Measurements from ENCODE around the gene VAV3. TPM values are rescaled to one million over a fixed set of nuclear protein-coding genes. Genes with fewer than 3 reads are reported as not detected.

VAV3 gene
- total and polyA plus RNA-seq, 10 of the 15 experiments (the other 5 are each of a cell fraction or from before 2014, with no cell fraction given), result 0.84 to 5.5 (median 3.4) TPM

DNA sequence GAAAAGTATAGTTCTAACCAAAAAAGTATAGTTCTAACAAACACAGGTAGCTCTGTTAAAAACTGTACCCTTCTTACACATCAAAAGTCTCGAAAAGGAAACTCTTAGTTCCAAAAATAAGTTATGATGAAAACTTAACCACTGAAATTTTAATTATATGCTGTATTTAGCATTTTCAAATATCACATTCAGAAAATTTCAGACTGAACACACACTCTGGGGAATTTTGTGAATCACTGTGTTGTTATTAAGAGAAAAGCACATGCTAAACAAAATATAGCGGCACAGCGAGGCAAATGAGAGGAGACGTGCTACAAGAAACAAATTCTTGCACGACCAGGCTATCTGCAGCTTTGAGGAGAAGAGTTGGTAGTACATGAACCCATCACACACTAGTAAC is 30.4 kb downstream of the VAV3 start (continued):
- TF ChIP-seq, protein P1, sequence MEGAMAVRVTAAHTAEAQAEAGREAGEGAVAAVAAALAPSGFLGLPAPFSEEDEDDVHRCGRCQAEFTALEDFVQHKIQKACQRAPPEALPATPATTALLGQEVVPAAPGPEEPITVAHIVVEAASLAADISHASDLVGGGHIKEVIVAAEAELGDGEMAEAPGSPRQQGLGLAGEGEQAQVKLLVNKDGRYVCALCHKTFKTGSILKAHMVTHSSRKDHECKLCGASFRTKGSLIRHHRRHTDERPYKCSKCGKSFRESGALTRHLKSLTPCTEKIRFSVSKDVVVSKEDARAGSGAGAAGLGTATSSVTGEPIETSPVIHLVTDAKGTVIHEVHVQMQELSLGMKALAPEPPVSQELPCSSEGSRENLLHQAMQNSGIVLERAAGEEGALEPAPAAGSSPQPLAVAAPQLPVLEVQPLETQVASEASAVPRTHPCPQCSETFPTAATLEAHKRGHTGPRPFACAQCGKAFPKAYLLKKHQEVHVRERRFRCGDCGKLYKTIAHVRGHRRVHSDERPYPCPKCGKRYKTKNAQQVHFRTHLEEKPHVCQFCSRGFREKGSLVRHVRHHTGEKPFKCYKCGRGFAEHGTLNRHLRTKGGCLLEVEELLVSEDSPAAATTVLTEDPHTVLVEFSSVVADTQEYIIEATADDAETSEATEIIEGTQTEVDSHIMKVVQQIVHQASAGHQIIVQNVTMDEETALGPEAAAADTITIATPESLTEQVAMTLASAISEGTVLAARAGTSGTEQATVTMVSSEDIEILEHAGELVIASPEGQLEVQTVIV (IDR thresholded peaks at IDR 0.05; ENCODE audit: borderline replicate concordance, partially characterized antibody), result no peak
- TF ChIP-seq CBFB (IDR thresholded peaks at IDR 0.05; ENCODE audit: low read depth), result peak; percentile 53; the same call in 1 of the 2 replicates
- no peak for TF ChIP-seq RB1 (IDR thresholded peaks at IDR 0.05; ENCODE audit: borderline replicate concordance)
- no peak for TF ChIP-seq SUZ12 (IDR thresholded peaks at IDR 0.05; ENCODE audit: unreplicated experiment)
- TF ChIP-seq ZNF217 (IDR thresholded peaks at IDR 0.05), result peak; percentile 89; the same call in 1 of the 2 replicates
- TF ChIP-seq ZNF384 (IDR thresholded peaks at IDR 0.05; ENCODE audit: borderline replicate concordance, low read depth, low read length), result no peak
- TF ChIP-seq, protein P2, sequence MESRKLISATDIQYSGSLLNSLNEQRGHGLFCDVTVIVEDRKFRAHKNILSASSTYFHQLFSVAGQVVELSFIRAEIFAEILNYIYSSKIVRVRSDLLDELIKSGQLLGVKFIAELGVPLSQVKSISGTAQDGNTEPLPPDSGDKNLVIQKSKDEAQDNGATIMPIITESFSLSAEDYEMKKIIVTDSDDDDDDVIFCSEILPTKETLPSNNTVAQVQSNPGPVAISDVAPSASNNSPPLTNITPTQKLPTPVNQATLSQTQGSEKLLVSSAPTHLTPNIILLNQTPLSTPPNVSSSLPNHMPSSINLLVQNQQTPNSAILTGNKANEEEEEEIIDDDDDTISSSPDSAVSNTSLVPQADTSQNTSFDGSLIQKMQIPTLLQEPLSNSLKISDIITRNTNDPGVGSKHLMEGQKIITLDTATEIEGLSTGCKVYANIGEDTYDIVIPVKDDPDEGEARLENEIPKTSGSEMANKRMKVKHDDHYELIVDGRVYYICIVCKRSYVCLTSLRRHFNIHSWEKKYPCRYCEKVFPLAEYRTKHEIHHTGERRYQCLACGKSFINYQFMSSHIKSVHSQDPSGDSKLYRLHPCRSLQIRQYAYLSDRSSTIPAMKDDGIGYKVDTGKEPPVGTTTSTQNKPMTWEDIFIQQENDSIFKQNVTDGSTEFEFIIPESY (IDR thresholded peaks at IDR 0.05), result no peak
- TF ChIP-seq SIN3A (IDR thresholded peaks at IDR 0.05; ENCODE audit: low read depth, low read length), result no peak
- TF ChIP-seq TBL1XR1 (IDR thresholded peaks at IDR 0.05; ENCODE audit: low read depth, low read length), result peak; percentile 99
- 0 out of 2 replicates have a peak, but pooled peaks have one; percentile 48 for TF ChIP-seq CBX5 (IDR thresholded peaks at IDR 0.05; ENCODE audit: low read depth)
- TF ChIP-seq ZNF24 (IDR thresholded peaks at IDR 0.05), result 0 out of 2 replicates have a peak, but pooled peaks have one; percentile 73
- TF ChIP-seq, protein P3, sequence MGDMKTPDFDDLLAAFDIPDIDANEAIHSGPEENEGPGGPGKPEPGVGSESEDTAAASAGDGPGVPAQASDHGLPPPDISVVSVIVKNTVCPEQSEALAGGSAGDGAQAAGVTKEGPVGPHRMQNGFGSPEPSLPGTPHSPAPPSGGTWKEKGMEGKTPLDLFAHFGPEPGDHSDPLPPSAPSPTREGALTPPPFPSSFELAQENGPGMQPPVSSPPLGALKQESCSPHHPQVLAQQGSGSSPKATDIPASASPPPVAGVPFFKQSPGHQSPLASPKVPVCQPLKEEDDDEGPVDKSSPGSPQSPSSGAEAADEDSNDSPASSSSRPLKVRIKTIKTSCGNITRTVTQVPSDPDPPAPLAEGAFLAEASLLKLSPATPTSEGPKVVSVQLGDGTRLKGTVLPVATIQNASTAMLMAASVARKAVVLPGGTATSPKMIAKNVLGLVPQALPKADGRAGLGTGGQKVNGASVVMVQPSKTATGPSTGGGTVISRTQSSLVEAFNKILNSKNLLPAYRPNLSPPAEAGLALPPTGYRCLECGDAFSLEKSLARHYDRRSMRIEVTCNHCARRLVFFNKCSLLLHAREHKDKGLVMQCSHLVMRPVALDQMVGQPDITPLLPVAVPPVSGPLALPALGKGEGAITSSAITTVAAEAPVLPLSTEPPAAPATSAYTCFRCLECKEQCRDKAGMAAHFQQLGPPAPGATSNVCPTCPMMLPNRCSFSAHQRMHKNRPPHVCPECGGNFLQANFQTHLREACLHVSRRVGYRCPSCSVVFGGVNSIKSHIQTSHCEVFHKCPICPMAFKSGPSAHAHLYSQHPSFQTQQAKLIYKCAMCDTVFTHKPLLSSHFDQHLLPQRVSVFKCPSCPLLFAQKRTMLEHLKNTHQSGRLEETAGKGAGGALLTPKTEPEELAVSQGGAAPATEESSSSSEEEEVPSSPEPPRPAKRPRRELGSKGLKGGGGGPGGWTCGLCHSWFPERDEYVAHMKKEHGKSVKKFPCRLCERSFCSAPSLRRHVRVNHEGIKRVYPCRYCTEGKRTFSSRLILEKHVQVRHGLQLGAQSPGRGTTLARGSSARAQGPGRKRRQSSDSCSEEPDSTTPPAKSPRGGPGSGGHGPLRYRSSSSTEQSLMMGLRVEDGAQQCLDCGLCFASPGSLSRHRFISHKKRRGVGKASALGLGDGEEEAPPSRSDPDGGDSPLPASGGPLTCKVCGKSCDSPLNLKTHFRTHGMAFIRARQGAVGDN (IDR thresholded peaks at IDR 0.05), result no peak
- TF ChIP-seq, protein P4, sequence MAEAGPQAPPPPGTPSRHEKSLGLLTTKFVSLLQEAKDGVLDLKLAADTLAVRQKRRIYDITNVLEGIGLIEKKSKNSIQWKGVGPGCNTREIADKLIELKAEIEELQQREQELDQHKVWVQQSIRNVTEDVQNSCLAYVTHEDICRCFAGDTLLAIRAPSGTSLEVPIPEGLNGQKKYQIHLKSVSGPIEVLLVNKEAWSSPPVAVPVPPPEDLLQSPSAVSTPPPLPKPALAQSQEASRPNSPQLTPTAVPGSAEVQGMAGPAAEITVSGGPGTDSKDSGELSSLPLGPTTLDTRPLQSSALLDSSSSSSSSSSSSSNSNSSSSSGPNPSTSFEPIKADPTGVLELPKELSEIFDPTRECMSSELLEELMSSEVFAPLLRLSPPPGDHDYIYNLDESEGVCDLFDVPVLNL (IDR thresholded peaks at IDR 0.05; ENCODE audit: low read depth, low read length), result no peak
- peak; percentile 34; the same call in 1 of the 2 replicates for TF ChIP-seq NBN (IDR thresholded peaks at IDR 0.05)
- TF ChIP-seq, protein P5, sequence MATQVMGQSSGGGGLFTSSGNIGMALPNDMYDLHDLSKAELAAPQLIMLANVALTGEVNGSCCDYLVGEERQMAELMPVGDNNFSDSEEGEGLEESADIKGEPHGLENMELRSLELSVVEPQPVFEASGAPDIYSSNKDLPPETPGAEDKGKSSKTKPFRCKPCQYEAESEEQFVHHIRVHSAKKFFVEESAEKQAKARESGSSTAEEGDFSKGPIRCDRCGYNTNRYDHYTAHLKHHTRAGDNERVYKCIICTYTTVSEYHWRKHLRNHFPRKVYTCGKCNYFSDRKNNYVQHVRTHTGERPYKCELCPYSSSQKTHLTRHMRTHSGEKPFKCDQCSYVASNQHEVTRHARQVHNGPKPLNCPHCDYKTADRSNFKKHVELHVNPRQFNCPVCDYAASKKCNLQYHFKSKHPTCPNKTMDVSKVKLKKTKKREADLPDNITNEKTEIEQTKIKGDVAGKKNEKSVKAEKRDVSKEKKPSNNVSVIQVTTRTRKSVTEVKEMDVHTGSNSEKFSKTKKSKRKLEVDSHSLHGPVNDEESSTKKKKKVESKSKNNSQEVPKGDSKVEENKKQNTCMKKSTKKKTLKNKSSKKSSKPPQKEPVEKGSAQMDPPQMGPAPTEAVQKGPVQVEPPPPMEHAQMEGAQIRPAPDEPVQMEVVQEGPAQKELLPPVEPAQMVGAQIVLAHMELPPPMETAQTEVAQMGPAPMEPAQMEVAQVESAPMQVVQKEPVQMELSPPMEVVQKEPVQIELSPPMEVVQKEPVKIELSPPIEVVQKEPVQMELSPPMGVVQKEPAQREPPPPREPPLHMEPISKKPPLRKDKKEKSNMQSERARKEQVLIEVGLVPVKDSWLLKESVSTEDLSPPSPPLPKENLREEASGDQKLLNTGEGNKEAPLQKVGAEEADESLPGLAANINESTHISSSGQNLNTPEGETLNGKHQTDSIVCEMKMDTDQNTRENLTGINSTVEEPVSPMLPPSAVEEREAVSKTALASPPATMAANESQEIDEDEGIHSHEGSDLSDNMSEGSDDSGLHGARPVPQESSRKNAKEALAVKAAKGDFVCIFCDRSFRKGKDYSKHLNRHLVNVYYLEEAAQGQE (IDR thresholded peaks at IDR 0.05; ENCODE audit: low read depth, low read length), result no peak
- TF ChIP-seq ZSCAN29 (IDR thresholded peaks at IDR 0.05), result no peak
- no peak for TF ChIP-seq YY1 (IDR thresholded peaks at IDR 0.05; ENCODE audit: low read depth, low read length)
- no peak for TF ChIP-seq RAD21 (IDR thresholded peaks at IDR 0.05; ENCODE audit: insufficient read depth, low read depth, low read length)
- TF ChIP-seq DPF2 (IDR thresholded peaks at IDR 0.05), result 0 out of 2 replicates have a peak, but pooled peaks have one; percentile 34

All from GM12878 (cell line).